Measurements from ENCODE around the gene MED12.

The MED12 gene

GRCh38 chrX:71118032-71118984 lies at the start of gene MED12:
Gene MED12 (plus strand): TSS chrX:71118596. CDS start chrX:71118755, 159 bp downstream.
- DNase-seq, result peak; percentile 86

DNA sequence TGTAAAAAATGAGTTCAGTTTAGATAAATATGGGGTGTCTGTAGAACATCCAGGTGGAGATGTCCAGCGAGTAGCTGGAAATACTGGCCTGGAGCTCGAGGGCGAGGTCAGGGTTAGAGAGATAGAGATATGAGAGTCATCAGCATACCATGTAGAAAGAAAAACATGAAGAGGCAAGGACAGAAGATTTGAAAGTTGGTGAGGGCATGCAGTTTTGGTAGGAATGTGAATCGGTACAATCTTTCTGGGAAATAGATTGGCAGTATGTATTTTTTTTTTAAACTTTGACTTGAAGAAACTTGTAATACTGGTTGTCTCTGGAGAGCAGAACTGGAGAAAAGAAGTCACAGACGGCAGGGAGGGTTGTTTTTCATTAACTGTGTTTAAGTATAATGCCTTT lies 47.9 kb upstream of the MED12 start:
- no peak for DNase-seq

GRCh38 chrX:71081330-71082123 lies 36.9 kb upstream of the MED12 start:
- DNase-seq, result no peak

DNA sequence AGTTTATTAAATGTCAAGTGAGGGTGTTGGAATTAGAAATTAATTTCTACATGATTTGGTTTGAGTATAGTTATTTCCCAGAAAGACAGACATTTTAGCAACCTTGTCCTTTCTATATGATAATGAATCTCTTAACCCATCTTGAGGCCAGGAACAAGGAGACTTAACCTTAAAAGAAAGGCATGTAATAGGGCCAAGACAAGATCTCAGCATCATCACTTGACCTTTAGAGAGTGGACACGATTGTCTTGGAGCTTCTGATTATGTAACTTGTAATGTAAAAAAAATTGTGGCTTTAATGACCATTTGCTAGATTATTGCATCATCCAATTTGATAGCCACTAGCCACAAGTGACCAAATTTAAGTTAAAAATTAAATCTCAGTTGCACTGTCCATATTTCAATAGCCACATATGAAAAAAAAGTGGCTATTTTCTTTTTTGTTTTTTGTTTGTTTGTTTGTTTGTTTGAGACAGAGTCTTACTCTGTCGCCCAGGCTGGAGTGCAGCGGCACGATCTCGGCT lies 36.2 kb upstream of the MED12 start:
- DNase-seq, result no peak

GRCh38 chrX:71082822-71083221 lies 35.6 kb upstream of the MED12 start:
- DNase-seq, result no peak

GRCh38 chrX:71085900-71086299 lies 32.5 kb upstream of the MED12 start:
- no peak for DNase-seq

DNA sequence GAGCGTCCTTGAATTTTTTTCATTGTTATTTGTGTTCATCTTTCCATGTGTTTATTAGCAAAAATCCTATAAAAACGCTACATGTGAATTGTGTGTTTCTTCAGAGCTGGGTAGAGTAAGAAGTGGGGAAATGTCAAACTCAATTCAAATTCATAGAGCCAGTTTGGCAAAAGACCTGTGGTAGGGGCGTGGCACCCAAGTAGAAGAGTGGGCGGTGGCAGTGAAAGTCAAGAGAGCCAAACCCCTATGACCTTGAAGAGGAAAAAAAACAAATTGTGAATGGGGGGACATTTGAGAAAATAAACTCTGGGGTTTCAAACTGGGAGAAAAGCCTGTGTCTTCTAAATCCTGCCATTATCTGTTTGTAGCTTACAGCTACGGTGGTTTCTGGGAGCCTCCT lies 27.1 kb upstream of the MED12 start:
- DNase-seq, result no peak

GRCh38 chrX:71095033-71095432 lies 23.4 kb upstream of the MED12 start:
- no peak for DNase-seq

DNA sequence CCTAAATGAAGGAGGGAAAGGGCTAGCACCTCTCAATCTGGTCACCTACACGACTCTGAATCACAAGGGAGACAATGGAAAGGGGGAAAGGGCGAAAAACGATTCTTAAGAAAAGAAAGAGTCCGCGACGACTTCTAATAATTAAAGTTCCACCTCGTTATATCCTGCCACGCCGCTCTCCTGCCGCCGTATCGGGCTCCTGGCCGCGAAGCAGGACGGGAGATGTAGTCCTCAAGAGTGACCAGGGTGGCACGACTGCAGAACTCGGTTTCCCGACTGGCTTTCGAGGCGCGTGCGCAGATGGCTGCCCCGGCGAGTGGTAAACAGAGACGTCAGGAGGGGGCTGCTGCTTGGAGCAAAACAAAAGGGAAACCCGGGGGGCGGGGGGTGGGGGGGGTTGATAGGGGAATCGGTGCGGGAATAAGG lies 22.8 kb upstream of the MED12 start, which contains the start of gene FOXO4:
Gene FOXO4 (plus strand): TSS at position 297 of the 426 bp plus-strand sequence. CDS start 678 bp downstream, outside the sequence.
- DNase-seq, result peak; percentile 93

GRCh38 chrX:71095981-71096759 lies 22.2 kb upstream of the MED12 start:
- peak; percentile 79 for DNase-seq

DNA sequence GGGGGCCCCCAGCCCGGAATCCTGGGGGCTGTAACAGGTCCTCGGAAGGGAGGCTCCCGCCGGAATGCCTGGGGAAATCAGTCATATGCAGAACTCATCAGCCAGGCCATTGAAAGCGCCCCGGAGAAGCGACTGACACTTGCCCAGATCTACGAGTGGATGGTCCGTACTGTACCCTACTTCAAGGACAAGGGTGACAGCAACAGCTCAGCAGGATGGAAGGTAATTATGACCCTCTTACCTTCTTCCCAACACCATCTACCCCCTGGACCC lies 21.7 kb upstream of the MED12 start:
- DNase-seq, result no peak

GRCh38 chrX:71098302-71098701 lies 20.1 kb upstream of the MED12 start:
- peak; percentile 82 for DNase-seq

DNA sequence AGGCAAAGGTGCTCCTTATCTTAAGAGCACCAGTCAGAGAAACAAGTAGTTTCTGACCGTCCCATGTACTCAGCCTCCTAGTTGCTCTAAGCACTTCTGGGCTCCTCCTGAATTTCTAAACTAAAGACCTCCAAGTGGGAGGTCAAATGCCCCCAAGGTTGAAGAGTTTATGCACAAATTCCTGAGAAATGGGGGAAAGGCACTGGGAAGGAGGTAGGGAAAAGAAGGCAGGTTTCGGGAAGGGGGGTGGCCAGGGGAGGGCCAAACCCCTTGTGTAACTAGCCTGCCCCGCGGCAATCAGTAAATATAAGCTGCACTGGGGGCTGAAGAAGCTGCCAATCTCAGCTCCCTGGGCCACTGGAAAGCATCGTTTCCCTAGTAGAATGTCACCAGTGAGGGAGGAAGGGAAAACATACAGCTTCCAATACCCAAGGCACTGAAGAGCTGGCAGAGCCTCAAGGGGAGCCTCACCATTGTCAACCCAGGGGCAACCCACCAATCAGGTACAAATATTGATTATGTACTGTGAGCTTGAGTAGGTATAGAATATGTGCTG lies 19.4 kb upstream of the MED12 start:
- no peak for DNase-seq

DNA sequence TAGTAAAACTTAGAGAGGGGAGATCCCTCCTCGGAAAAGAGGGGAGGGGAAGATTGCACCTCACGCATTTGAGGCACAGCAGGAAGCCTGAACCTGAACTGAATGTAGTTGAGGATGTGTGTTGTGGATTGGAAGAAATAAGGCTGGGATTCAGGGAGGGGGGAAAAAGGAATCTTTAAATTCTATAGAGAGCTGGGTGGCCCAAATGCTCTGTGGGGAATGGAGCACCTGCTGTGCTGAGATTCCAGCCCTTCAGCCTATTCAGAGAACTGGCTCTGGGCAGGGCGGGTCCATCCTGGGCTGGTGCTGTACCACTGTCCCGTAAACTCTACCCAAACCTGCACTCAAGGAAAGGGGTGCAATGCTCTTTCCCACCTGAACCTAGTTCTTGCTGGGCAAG lies 18.7 kb upstream of the MED12 start:
- DNase-seq, result no peak

DNA sequence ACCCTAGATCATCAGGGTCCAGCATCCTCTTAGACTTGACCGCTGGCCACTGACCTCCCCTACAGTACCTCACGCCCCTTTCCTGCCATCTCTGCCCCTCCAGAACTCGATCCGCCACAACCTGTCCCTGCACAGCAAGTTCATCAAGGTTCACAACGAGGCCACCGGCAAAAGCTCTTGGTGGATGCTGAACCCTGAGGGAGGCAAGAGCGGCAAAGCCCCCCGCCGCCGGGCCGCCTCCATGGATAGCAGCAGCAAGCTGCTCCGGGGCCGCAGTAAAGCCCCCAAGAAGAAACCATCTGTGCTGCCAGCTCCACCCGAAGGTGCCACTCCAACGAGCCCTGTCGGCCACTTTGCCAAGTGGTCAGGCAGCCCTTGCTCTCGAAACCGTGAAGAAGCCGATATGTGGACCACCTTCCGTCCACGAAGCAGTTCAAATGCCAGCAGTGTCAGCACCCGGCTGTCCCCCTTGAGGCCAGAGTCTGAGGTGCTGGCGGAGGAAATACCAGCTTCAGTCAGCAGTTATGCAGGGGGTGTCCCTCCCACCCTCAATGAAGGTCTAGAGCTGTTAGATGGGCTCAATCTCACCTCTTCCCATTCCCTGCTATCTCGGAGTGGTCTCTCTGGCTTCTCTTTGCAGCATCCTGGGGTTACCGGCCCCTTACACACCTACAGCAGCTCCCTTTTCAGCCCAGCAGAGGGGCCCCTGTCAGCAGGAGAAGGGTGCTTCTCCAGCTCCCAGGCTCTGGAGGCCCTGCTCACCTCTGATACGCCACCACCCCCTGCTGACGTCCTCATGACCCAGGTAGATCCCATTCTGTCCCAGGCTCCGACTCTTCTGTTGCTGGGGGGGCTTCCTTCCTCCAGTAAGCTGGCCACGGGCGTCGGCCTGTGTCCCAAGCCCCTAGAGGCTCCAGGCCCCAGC lies 17.6 kb upstream of the MED12 start:
- DNase-seq, result no peak

DNA sequence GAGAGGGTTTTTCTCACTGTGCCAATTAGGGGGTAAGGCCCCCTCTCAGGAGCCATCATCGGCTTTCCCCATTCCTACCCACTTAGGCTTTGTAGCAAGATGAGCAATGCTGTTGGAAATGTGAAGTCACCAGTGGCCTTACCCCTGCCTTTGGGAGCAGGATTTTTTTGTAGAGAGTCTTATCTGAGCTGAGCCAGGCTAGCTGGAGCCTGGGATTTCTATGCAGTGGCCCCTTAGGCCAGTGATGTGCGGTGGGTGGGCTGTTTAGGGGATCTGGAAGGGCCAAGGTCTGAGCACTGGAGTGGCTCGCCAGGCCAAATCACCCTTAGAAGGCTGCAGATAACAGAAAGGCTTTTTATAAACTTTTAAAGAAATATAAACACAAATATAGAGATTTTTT lies 16.1 kb upstream of the MED12 start:
- DNase-seq, result no peak

DNA sequence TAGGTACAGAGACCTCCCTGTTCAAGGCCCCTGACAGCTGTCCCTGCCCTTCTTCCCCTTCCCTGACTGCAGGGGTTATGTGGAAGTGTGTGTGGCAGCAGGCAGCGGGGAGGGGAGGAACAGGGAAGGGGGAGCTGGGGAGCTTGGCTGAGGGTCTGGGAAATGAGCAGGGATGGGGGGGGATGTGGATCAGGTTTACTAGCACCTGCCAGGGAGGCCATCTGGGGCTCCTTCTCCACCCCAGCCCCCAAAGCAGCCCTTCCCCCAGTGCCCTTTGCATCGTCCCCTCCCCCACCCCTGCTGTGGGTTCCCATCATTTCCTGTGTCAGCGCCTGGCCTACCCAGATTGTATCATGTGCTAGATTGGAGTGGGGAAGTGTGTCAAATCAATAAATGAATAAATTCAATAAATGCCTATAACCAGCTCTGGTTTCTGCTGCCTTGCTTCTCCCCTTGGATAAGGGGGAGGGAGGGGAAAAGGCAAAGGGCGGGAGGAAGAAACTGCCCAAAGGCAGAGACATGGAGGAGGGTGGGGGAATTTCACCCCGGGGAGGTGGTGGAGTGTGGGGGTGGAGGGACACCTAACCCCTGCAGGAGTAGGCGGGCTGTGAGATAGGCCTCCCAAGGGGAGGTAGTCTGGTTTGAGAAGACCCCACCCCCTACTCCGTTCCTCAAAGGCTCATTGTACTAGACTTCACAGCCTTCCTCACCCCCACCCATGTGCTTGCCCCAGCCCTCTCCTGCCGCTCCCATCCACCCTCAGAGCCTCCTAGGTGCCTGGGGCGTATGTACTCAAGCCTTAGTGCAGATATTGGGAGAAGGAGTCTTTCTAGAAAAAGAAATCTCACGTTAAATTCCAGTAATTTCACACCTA lies 15.0 kb upstream of the MED12 start:
- peak; percentile 72 for DNase-seq

- DNase-seq, result peak; percentile 43
These were observed 12.8 kb upstream of the MED12 start for GRCh38 chrX:71105628-71106027.

DNA sequence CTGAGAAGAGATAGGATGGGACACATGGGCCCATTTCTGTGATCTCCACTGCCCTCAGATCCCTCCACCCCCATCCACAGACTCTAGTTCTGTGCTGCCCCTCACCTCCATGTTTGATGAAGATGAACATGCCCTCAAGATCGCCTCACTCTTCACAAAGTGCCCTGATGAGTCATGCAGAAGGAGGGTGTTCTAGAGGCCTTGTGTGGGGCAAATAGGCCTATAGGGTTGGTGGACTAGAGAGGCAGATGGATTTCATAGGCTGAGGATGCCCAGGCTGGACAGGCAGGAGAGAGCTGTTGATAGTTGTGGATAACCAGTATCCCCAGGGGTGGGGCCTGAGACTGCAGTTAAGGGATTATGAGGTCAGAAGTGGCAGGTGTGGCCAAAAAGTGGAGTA lies 12.0 kb upstream of the MED12 start, which contains the start of gene CXorf65:
Gene CXorf65 (minus strand): TSS at position 314 of the 400 bp plus-strand sequence. CDS start 184 bp downstream, at position 130.
- peak; percentile 48 for DNase-seq

- no peak for DNase-seq
These were observed 11.2 kb upstream of the MED12 start for GRCh38 chrX:71107245-71107644.
